PC-9 (cell line): Measurements from ENCODE around the gene PHLPP2.

Source experiments
- EZH2 ChIP-seq: fragments of 200-600 bp; sonication (generic); IDR thresholded peaks from 2 replicates; pipeline ENCODE4 v1.8.0; 2017; ENCODE audit warnings: antibody characterized with exemption, low read depth
- TF ChIP-seq, protein P1 (sequence below): fragments of 200-600 bp; sonication (generic); conservative IDR thresholded peaks from 2 replicates; pipeline ENCODE4 v1.6.1; 2017; ENCODE audit warnings: mixed run types, antibody characterized with exemption, mild to moderate bottlenecking, moderate library complexity

DNA sequence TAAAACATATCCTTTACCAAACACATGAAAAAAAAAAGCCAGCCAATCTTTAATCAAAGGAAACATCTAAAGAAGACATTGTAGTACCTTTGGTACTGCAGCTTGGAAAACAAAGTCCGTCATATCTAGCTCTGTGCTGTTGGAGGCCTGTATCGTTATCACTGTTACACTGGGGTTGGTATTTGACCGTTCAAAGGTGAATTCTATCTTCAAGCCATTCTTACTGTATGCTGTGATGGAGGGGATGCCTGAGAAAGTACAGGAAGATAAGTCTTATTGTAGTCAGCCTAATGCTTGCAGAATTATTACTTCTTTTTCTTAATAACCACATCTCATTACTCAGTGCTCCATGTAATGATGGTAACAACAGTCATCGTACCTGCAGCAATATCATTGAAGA lies 14.4 kb upstream of the PHLPP2 start:
- TF ChIP-seq EZH2, result no peak
- TF ChIP-seq, protein P1, sequence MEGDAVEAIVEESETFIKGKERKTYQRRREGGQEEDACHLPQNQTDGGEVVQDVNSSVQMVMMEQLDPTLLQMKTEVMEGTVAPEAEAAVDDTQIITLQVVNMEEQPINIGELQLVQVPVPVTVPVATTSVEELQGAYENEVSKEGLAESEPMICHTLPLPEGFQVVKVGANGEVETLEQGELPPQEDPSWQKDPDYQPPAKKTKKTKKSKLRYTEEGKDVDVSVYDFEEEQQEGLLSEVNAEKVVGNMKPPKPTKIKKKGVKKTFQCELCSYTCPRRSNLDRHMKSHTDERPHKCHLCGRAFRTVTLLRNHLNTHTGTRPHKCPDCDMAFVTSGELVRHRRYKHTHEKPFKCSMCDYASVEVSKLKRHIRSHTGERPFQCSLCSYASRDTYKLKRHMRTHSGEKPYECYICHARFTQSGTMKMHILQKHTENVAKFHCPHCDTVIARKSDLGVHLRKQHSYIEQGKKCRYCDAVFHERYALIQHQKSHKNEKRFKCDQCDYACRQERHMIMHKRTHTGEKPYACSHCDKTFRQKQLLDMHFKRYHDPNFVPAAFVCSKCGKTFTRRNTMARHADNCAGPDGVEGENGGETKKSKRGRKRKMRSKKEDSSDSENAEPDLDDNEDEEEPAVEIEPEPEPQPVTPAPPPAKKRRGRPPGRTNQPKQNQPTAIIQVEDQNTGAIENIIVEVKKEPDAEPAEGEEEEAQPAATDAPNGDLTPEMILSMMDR, result no peak
